ENCODE measurements around the gene PIAS4. TPM values are rescaled to one million over a fixed set of nuclear protein-coding genes. Genes with fewer than 3 reads are reported as not detected.

PIAS4 gene
- total RNA-seq, 1 donor: 17.3 TPM

DNA sequence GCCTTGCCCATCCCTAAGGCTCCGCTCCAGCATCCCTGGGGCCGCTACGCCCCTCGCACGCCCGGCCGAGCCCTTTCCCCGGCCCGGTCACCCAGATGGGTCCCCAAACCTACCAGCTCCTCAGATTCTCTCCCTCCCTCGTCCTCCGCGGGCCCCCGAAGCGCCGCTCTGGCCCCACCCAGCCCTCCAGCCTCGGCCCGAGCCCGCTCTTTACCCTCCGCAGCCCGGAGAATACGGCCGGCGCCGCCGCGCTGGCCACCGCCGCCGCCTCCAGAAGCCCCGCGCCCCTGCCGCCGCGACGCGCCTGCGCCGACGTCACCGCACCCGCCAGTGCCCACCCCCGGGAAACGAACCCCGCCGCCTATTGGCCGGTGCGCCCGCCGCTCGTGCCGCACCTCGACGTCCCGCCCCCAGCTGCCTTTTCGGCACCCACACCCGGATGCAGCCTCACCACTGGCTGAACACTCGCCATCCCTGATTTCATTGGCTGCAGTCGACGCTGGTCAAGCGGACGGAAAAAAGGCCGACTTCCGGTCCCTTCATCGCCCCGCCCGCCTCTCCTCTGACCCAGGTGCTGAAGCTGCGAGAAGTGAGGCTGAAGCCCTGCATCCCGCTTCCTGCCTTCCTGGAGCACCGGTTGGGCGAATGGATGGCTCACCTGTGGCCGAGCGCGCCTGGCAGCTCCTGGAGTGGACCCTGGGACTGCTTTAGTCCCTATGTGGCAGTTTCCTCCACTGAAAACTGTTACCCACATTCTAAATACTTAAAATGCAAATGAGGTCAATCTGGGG, 36.5 kb upstream of the PIAS4 start, which contains the start of gene DAPK3:
DAPK3 (minus strand) TSS at position 292 of the 791 bp plus-strand sequence. CDS start 1,364 bp downstream, outside the sequence.
- DNase-seq (ENCODE audit: low read depth): peak; percentile 98
- no peak for TF ChIP-seq CTCF (IDR thresholded peaks at IDR 0.05; ENCODE audit: insufficient read depth, low read depth, low read length)
- H3K4me3 ChIP-seq (ENCODE audit: low read depth, low read length): peak within 1 kb of the TSS; percentile 99

DNA sequence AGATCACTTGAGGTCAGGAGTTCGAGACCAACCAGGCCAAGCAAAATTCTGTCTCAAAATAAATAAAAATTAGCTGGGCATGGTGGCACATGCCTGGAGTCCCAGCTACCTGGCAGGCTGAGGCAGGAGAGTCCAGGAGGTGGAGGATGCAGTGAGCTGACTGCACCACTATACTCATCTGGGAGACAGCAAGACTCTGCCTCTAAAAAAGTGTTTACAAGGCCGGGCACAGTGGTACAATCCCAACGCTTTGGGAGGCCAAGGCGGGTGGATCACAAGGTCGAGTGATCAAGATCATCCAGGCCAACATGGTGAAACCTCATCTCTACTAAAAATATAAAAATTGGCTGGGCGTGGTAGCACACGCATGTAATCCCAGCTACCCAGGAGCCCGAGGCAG, 32.4 kb upstream of the PIAS4 start:
- H3K4me3 ChIP-seq (ENCODE audit: low read depth, low read length): no peak overlapping the region
- DNase-seq (ENCODE audit: low read depth): no peak
- TF ChIP-seq CTCF (IDR thresholded peaks at IDR 0.05; ENCODE audit: insufficient read depth, low read depth, low read length): no peak

DNA sequence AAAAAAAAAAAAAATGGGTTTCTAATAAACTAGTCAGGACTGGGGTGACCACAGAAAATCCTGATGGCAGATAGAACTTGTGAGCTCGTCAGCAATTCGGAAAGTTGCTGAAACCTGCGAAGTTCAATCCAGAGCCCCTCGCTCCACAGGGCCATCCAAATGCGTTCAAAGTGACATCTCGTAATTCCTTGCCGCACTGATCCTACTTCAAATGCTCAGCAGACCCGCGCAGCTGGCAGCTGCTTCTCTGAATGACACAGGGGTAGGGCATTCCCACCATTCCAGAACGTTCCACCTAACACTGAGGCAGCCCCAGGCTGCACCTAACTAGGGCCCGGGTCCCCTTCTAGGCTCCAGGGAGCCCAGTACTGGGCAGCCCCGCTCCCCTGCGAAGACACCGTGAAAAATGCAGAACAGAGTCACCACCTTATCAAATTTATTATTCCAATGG, 31.9 kb upstream of the PIAS4 start:
- DNase-seq (ENCODE audit: low read depth): no peak
- no peak overlapping the region for H3K4me3 ChIP-seq (ENCODE audit: low read depth, low read length)
- TF ChIP-seq CTCF (IDR thresholded peaks at IDR 0.05; ENCODE audit: insufficient read depth, low read depth, low read length): no peak

- H3K4me3 ChIP-seq (ENCODE audit: low read depth, low read length): no peak overlapping the region
- DNase-seq (ENCODE audit: low read depth): no peak
- TF ChIP-seq CTCF (IDR thresholded peaks at IDR 0.05; ENCODE audit: insufficient read depth, low read depth, low read length): no peak
Measured at GRCh38 chr19:3976495-3977241, 30.9 kb upstream of the PIAS4 start.

DNA sequence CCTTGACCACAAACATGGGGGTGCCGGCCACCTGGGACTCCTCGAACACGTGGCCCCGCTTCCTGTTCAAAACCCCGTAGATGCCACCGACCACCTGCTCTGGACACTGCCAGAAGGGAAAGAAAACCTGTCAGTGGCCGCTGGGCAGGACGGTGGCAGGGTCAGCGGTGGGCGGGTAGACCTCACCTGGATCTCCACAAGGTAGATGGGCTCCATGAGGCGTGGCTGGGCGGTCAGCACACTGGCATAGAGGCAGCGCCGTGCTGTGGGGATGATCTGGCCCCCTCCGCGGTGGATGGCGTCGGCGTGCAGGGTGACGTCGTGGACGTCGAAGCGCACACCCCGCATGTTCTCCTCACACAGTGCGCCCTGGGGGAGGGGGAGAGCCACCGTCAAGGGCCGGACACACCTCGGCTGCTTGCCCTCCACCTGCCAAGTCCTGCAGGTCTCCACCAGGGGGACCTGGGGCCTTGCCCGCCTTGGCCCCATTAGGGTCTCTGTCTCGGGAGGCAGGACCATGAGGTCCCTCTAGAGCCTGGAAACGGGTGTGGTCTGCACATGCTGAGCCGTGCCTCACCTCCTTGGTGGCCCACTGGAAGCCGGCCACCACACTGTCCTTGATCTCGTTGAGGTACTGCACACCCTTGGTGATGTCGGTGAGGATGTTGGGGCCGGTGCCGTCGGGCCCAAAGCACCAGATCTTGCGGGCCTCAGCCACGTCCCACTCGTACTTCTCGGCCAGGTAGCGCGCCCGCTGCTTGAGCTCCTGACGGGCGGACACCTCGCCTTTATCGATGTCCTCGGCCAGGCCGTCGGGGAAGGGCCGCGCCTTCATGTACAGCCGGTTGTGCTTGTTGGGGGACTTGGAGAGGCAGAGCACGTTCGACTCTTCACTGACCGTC, 30.0 kb upstream of the PIAS4 start:
- no peak overlapping the region for H3K4me3 ChIP-seq (ENCODE audit: low read depth, low read length)
- TF ChIP-seq CTCF (IDR thresholded peaks at IDR 0.05; ENCODE audit: insufficient read depth, low read depth, low read length): no peak
- no peak for DNase-seq (ENCODE audit: low read depth)

DNA sequence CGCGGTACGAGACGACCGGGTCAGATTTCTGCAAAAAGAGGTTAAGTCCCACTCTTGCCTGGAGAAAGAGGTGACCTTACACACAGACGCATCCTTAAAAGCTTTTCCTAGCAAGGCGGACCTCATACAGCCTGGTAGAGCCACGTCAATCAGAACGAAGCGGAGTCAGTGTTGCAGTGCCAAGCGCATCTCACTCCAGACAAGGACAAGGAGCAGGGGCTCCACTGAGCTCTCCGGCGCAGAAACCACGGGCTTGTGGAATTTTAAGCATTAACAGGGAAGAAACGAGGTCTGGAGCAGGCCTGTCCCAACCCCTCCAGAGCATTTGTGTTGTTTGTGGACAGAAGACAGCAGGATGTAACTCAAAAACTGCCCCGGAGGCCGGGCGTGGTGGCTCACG, 29.4 kb upstream of the PIAS4 start:
- no peak overlapping the region for H3K4me3 ChIP-seq (ENCODE audit: low read depth, low read length)
- no peak for TF ChIP-seq CTCF (IDR thresholded peaks at IDR 0.05; ENCODE audit: insufficient read depth, low read depth, low read length)
- DNase-seq (ENCODE audit: low read depth): no peak
